HK-2 (cell line): ENCODE measurements around the gene GAS7.

ENCODE experiments used
- DNase-seq: peaks from one replicate; pipeline ENCODE4 v3.0.0-alpha.2; 2018; ENCODE audit not compliant: unreplicated experiment

GAS7 gene

GRCh38 chr17:10198509-10199249 is at the start of gene GAS7:
TSS of gene GAS7 (minus strand) at chr17:10198606.
- no peak for DNase-seq

- no peak for DNase-seq
Observed at GRCh38 chr17:10247810-10248209, 49.4 kb upstream of the GAS7 start.

- DNase-seq, result no peak
Observed at GRCh38 chr17:10243883-10244844, 45.8 kb upstream of the GAS7 start.

- no peak for DNase-seq
Observed at GRCh38 chr17:10241781-10242180, 43.4 kb upstream of the GAS7 start.

GRCh38 chr17:10238661-10239060 is 40.3 kb upstream of the GAS7 start:
- no peak for DNase-seq

- DNase-seq, result no peak
Observed at GRCh38 chr17:10234033-10234432, 35.6 kb upstream of the GAS7 start.

GRCh38 chr17:10233161-10233560 is 34.8 kb upstream of the GAS7 start:
- DNase-seq, result no peak

GRCh38 chr17:10229181-10229580 is 30.8 kb upstream of the GAS7 start:
- DNase-seq, result no peak

GRCh38 chr17:10226930-10227695 is 28.7 kb upstream of the GAS7 start:
- peak; percentile 44 for DNase-seq

- no peak for DNase-seq
Observed at GRCh38 chr17:10224582-10225195, 26.3 kb upstream of the GAS7 start.

- DNase-seq, result no peak
Observed at GRCh38 chr17:10219193-10219592, 20.8 kb upstream of the GAS7 start.

- DNase-seq, result no peak
Observed at GRCh38 chr17:10217916-10218315, 19.5 kb upstream of the GAS7 start.

GRCh38 chr17:10216213-10216938 is 18.0 kb upstream of the GAS7 start:
- no peak for DNase-seq

GRCh38 chr17:10215286-10215685 is 16.9 kb upstream of the GAS7 start:
- no peak for DNase-seq

GRCh38 chr17:10211666-10212065 is 13.3 kb upstream of the GAS7 start:
- no peak for DNase-seq

GRCh38 chr17:10210151-10210574 is 11.8 kb upstream of the GAS7 start:
- DNase-seq, result no peak

- DNase-seq, result no peak
Observed at GRCh38 chr17:10208604-10209193, 10.3 kb upstream of the GAS7 start.

GRCh38 chr17:10207153-10207552 is 8.7 kb upstream of the GAS7 start:
- DNase-seq, result no peak

- DNase-seq, result no peak
Observed at GRCh38 chr17:10205549-10206185, 7.3 kb upstream of the GAS7 start.

GRCh38 chr17:10201680-10202079 is 3.3 kb upstream of the GAS7 start:
- DNase-seq, result no peak
